ENCODE results near the gene POU3F3.

DNA sequence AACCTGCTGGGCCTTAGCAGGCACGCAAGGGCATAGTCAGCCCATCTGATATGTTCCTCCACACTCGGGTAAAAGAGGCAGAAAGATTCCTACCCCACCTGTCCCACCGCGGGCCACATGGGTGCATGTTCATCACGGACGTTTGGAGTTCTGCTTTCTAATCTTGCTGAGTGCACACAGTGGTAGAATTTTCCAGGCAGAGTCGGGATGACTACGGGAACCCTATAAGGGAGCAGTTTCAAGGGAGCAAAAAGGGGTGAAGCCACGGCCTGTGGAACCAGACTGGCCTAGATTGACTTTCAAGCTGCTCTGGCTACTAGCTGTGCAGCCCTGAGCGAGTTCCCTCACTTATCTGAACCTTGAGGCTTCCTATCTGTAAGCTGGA lies 36.8 kb downstream of the POU3F3 start:
- TF ChIP-seq, protein P1, sequence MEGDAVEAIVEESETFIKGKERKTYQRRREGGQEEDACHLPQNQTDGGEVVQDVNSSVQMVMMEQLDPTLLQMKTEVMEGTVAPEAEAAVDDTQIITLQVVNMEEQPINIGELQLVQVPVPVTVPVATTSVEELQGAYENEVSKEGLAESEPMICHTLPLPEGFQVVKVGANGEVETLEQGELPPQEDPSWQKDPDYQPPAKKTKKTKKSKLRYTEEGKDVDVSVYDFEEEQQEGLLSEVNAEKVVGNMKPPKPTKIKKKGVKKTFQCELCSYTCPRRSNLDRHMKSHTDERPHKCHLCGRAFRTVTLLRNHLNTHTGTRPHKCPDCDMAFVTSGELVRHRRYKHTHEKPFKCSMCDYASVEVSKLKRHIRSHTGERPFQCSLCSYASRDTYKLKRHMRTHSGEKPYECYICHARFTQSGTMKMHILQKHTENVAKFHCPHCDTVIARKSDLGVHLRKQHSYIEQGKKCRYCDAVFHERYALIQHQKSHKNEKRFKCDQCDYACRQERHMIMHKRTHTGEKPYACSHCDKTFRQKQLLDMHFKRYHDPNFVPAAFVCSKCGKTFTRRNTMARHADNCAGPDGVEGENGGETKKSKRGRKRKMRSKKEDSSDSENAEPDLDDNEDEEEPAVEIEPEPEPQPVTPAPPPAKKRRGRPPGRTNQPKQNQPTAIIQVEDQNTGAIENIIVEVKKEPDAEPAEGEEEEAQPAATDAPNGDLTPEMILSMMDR (conservative IDR thresholded peaks at IDR 0.05; ENCODE audit: low read length), result no peak
- no peak for TF ChIP-seq EZH2phosphoT487 (IDR thresholded peaks at IDR 0.05; ENCODE audit: borderline replicate concordance)
